Measurements from ENCODE around the gene IPCEF1.

GRCh38 chr6:154218787-154219186, 137.8 kb downstream of the IPCEF1 start:
- TF ChIP-seq POLR2A (IDR thresholded peaks at IDR 0.05; ENCODE audit: low read depth, low read length), result no peak
- no peak for TF ChIP-seq CTCF (conservative IDR thresholded peaks at IDR 0.05; ENCODE audit: low read depth, low read length)
- no peak for TF ChIP-seq SMC3 (IDR thresholded peaks at IDR 0.05; ENCODE audit: low read depth, low read length)
- no peak for TF ChIP-seq CHD1 (IDR thresholded peaks at IDR 0.05; ENCODE audit: low read depth, low read length)
- no peak for TF ChIP-seq MAZ (IDR thresholded peaks at IDR 0.05; ENCODE audit: borderline replicate concordance, low read depth, low read length)
- no peak for TF ChIP-seq RAD21 (IDR thresholded peaks at IDR 0.05; ENCODE audit: low read length)
- no peak for TF ChIP-seq BHLHE40 (IDR thresholded peaks at IDR 0.05; ENCODE audit: low read depth, low read length)
- no peak for TF ChIP-seq MAFK (IDR thresholded peaks at IDR 0.05; ENCODE audit: low read depth, low read length)
- TF ChIP-seq MXI1 (IDR thresholded peaks at IDR 0.05; ENCODE audit: borderline replicate concordance, low read depth, low read length), result no peak
- no peak for TF ChIP-seq ELK1 (IDR thresholded peaks at IDR 0.05; ENCODE audit: borderline replicate concordance, low read depth, low read length)
